SK-N-SH treated with all-trans-retinoic acid at 6 μM for 48 hours (cell line): ENCODE measurements around the gene MARCHF5.
"Not testable (repeated sequence)": the region's sequence is repeated elsewhere in the genome, so short reads cannot be mapped to it uniquely, and the experiment has no call there.

Experiments used
- GLIS3 ChIP-seq: fragments of 250-450 bp; sonication (Bioruptor Pico); IDR thresholded peaks from 2 replicates; pipeline ENCODE4 v1.5.0; 2020; ENCODE audit warnings: mild to moderate bottlenecking, moderate library complexity
- PATZ1 ChIP-seq: fragments of 250-450 bp; sonication (Bioruptor Pico); IDR thresholded peaks from 2 replicates; pipeline ENCODE4 v1.8.0; 2020; ENCODE audit warnings: mild to moderate bottlenecking, moderate library complexity, borderline replicate concordance
- ZNF565 ChIP-seq: fragments of 450-650 bp; formaldehyde crosslinking; conservative IDR thresholded peaks from 2 replicates; pipeline ENCODE4 v1.5.0; 2020; ENCODE audit warnings: low read depth, mild to moderate bottlenecking, moderate library complexity

GRCh38 chr10:92345575-92345974 lies 54.6 kb downstream of the MARCHF5 start:
- not testable (repeated sequence) for TF ChIP-seq PATZ1, ZNF565, GLIS3 (CRISPR knock-in tag)
